HG03469 (cell line): Measurements from ENCODE around the gene SRBD1.
"Not testable (repeated sequence)": the region's sequence is repeated elsewhere in the genome, so short reads cannot be mapped to it uniquely, and the experiment has no call there.

Experiments used
- ATAC-seq: cut with Tn5 transposase; IDR thresholded peaks from one replicate; pipeline ENCODE4 v1.9.1; 2021; ENCODE audit warnings: mild to moderate bottlenecking, moderate library complexity, moderate number of reproducible peaks; ENCODE audit not compliant: unreplicated experiment

SRBD1 gene

DNA sequence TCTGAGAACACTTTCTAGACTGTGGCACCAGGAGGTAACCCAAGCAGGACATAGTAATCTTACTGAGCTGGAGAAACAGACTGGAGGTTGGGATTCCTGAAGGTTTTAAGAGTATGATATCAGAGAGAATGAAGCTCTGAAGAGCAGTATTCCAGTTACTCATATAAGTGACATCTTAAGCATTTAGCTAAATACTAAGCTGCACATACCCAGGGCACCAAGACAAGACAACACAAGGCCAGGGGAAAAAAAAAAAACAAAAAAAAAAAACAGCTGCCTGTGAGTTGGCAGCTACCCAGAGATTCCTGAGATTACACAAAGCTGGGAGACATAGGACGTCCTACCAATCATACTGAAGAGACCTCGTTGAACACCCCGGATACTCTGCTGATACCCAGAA is 175.8 kb downstream of the SRBD1 start:
- ATAC-seq, result no peak

DNA sequence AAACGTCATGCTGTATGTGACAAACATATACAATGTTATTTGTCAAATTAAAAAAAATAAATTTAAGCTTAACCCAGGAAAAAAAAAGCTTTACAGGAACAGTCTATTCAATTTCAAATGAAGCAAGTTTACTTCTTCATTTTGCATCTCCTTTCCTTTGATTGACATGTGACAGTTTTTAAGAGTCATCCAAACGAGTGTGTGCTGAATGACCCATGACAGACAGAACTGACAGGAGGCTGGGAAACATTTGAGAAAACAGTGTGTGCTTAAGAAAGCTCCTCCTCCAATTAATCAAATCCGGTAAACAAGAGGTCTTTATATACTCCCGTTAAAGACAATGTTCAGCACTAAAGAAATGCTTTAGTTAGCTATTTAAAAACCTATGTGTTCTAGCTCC is 177.7 kb downstream of the SRBD1 start:
- no peak for ATAC-seq

DNA sequence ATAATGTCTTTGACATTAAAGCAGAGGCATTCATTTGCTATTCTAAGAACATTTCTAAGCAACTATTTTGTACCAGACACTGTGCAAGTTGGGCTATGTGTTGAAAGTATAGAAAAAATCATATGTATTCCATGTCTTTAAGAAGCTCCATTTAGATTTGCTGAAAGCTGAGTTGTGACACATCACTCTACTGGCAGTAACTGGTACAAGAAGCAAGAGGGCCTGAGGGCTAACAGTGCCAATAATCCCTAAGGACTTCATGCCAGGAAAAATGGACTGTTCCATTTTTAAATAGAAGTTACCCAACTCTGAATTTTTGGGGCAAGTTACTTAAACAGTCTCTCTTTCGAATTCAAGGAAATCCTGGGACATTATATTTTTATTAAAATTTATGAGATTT is 178.7 kb downstream of the SRBD1 start:
- no peak for ATAC-seq

DNA sequence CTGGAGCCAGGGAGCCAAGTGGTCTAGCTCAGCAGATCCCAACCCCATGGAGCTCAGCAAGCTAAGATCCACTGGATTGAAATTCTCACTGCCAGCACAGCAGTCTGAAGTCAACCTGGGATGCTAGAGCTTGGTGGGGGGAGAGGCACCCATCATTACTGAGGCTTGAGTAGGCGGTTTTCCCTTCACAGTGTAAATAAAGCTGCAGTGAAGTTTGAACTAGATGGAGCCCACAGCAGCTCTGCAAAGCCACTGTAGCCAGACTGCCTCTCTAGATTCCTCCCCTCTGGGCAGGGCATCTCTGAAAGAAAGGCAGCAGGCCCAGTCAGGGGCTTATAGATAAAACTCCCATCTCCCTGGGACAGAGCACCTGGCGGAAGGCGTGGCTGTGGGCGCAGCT is 185.0 kb downstream of the SRBD1 start:
- not testable (repeated sequence) for ATAC-seq

DNA sequence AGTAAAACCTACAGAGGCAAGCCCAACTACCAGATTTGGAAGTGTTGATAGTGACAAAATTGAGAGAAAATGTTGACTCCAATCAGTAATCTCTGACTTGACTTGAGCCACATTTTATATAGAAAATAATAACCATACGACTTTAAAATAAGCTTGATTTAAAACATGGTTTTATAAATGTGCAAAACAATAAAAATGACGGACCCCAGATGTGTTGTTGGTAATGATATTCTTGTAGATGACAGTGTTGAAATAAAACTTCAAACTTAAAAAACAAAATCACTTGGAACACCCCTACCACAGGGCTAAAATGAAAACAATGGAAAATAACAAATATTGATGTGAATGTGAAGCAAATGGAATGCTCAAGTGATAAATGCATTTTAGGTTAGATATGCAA is 188.1 kb downstream of the SRBD1 start:
- no peak for ATAC-seq

DNA sequence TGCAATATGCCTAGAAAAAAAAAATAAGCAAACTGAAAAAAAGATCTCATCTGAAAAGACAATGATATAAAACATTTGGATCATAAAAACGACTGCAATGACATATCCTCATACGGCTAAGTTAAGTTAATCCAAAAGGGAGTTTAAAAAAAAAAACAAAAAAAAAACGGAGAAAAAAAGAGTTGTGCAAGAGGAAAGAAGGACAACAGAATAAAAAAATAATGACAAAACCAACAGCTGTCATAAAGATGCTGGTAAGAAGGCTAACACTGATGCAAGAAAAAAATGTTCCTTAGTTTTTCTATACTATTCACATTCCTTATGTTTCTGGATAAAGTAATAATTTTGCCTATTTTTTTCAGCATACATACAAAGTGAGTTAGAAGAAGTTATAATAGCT is 192.5 kb downstream of the SRBD1 start:
- ATAC-seq, result no peak

DNA sequence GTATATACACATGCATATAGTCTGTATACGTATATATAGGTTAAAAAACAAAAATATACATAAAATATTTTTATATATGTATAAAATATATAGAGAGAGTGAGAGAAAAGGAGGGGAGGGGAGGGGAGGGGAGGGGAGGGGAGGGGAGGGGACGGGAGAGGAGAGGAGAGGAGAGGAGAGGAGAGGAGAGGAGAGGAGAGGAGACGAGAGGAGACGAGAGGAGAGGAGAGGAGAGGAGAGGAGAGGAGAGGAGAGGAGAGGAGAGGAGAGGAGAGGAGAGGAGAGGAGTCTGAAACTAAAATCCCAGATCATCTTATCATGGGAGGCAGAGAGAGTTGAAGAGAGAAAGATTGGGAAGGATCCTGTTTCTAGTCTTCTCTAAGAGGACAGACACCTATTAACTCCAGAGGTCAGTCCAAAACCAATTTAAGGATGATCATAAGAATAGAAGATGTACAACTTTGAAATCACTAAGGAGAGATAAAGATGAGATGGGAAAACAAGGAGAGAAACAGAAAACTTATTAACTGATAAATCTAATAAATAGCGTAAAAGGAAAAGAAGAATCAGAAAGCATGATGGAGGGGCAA is 195.4 kb downstream of the SRBD1 start:
- no peak for ATAC-seq

DNA sequence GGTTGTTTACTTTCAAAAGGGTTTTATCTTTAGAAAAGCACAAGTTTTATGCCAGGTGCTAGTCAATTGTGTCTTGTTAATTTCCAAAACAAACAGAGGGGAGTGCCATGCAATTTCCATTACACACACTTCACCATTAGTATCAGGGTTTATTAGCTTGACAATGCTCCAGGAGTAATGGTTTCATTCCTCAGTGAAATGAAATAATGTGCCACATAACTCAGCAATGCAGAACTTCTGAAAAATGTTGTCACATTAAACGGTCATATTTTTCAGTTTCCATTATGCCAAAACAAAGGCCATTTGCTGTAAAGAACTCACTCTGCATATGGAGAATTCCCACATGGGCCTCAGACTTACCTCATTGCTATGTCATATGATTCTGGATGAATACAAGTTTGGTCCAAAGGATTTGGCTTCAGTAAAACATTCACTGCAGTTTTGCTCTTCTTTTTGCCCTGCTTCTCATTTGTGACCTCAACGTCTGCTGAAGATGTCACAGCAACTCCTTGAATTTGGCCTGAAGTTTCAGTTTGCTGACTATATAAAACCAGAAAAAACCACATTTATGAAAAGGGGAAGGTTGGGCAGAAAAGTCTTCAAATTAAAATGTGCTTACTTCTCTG is 198.2 kb downstream of the SRBD1 start:
- no peak for ATAC-seq

DNA sequence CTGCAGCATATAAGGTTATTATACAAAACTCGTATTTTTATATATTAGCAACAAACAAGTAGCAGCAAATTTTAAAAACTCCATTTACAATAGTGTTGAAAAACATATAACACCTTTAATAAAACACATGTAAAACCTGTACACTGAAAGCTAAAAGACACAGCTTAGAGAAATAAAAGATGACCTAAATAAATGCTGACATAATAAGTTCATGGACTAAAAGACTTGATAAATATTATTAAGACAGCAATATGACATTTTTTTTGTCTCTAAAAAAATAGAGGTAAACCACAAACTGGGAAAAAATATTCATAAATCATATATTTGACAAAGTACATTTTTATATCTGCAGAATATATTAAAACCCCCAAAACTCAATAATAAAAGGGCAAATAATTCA is 201.4 kb downstream of the SRBD1 start:
- no peak for ATAC-seq

DNA sequence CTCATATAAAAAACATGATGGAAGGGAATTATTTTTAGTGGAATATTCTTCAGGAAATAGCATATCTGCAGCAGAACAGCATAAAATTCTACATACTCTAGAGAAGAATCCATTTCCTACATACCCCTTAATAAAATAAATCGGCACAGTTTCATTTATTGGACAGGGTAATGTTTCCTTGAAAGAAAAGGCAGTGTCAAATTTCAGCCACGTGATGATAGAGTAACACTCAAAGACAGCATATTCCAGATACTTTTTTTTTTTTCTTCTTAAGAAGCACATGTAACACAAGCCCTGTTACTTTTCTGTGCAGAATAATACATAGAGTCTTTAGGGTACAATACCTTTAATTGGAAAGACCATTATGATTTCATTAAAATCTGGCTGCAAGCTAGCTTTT is 204.4 kb downstream of the SRBD1 start:
- no peak for ATAC-seq

DNA sequence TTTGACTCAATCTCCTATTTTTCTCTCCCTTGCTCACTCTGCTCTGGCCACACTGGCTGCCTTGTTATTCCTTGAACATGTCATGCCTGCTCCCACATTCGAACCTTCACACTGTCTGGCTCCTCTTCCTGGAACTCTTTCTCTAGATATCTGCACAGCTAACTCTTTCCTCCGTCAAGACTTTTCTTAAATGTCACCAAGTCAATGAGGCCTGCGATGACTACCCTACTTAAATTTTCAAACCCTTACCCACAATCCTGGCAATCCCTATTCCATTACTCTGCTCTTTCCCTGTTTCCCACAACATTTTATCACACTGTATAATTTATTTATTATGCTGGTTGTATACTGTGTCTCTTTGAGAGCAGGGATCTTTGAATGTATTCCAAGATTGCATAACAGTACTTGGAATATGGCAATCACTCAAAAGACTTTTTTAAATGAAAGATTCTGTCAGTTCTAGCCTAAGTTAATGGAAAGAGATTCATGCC is 206.2 kb downstream of the SRBD1 start:
- ATAC-seq, result no peak

DNA sequence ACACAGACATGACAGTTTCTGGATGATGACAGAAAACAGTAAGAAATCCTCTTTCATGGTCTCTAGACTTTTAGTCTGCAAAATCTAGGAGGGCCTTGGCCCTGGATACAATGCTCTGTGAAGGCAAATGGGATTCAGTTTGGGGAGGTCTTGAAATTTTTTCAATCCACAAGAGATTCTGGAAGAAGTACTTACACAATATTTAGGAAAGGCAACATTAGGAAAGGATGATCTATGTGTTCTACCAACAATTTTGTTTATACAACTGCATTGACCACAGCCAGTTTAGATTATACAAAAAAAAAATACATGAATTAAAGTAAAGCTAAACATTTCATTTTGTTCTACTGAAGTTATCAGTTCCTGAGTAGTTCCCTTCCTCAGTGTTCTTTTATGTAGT is 208.0 kb downstream of the SRBD1 start:
- no peak for ATAC-seq

DNA sequence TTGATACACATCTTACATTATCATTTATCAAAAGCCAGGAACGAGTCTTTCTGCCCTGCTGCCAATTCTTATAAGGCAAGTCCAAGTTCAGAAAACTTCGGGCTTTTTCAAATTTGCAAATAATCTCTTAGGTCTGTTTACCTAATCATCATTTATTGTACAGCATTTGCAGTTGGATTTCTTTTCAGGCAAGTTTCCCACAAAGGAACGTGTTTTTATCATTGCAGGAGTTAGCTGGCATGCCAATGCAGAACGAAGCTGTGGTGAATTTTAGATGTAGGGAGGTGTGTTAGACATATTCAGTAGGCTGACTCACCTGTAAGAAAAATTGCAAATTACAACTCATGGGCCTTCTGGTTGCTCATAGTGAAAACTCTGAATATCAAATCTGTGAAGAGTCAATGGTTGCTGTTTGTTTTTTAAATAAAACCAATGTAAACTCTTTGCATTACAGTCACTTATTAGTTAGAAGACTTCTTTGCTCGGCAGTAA is 209.6 kb downstream of the SRBD1 start:
- no peak for ATAC-seq

DNA sequence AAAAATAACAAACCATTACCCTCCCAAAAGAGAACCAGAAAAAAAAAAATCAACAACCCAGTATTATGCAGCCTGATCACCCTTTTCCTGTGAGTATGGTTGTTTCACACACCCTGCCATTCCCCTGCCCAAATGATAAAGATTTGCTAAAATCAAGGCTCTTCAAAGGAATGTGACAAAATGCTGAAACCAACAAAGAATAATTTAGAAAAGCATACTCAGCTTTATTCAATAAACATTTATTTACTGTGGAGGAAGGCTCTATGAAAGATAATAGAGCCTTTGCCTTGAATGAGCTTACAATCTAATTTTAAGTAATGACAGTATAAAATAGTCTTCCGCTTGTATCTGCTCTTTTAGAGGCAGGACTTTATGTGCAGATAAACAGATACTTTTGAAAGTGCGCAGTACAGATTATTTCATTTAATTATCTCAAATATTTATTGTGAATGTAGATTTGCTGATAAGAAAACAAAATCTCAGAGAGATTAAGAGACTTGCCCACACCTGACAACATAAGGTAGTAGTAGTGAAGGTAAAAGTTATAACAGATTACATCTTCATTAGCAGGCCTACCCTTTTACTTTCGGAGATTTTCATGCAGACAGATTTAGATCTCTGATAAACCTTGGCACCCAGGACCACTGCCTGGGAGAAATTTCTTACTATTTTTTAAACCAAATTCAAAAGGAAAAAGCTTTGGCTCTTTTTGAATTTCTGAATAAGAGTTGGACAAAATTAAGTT is 211.9 kb downstream of the SRBD1 start:
- no peak for ATAC-seq

DNA sequence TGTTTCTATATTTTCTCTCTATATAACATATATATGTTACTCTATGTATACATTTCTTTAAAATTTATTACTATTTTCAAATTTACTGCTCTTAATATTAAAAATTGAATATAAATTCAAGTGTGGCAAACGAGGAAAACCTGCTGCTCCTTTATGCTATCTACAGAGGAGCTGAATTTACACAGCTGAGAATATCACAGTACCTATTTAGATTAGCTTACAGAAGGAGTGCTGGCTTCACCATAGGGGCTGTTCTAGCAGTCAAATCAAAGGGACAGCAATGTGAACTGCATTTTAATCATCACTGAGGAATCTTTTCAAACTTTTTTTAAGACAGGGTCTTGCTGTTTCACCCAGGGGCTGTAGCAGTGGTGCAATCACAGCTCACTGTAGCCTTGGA is 213.8 kb downstream of the SRBD1 start:
- no peak for ATAC-seq

DNA sequence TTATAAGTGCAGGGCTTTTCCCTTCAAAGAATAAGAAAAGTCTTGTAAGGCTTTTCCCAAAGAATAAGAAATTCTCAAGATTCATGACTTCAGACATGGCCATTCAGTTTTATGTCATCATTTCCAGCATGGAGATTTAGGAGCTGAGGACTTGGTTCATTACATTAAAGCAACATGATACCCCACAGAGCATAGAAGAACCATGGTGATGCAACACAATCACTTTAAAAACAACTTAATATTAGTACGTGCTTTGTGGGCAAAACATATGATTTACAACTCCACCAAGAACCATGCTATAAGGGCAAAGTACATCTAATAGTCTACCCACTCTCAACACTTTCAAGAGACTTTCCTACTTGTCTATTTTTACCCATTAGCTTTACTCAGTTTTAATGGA is 214.4 kb downstream of the SRBD1 start:
- no peak for ATAC-seq

DNA sequence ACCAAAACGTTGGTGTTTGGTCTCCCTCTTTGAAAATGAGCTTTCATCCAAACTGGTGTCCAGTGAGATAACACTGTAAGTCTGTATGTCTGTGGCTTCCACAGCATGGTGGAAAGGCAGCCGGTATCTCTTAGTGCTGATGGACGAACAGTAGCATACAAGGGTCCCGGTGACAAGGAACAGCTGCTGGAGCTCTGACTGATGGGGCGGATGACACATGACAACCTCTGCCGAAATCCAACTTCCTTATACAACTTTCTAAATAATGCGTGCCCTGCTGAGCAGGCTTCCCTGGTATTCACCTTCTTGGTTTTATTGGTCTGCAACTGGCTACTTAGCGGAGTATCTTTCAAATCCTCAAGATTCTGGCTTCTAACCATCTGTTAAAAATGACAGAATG is 216.2 kb downstream of the SRBD1 start:
- ATAC-seq, result no peak

DNA sequence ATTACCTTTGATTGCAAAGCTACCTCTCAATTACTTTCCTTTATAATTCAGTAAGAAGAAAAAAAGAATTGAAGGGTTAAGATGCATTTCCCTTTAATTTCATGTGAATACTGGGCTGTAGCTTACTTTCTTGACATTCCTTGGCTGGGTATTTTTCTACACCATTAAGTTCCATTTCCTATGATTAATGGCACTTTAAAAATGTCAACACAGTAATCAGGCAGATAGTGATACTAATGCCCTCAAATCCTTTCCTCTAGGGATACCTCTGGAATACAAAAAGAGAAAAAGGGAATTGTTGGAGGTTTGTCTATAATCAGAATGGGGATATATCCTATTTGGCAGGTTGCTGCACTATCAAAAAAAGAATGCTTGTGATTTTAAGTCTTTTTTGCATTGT is 216.9 kb downstream of the SRBD1 start:
- ATAC-seq, result no peak

DNA sequence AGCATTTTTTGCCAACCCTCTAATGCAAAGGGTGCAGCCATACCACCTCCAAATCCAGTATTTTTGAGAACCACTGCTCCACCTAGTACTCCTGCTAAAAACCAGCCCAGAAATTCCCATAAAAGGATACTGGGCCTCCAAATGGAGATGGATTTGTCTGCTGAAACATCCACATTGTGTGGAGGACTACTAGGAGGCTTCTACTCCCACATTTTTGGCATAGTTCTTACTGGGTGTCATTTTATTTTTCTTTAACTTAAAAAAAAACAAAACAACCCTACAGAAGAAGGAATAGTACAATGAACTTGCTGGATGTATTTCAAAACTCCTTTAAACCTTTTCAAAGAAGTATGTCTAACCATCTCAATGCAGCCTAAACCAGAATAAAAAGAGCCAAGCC is 219.2 kb downstream of the SRBD1 start:
- ATAC-seq, result no peak

DNA sequence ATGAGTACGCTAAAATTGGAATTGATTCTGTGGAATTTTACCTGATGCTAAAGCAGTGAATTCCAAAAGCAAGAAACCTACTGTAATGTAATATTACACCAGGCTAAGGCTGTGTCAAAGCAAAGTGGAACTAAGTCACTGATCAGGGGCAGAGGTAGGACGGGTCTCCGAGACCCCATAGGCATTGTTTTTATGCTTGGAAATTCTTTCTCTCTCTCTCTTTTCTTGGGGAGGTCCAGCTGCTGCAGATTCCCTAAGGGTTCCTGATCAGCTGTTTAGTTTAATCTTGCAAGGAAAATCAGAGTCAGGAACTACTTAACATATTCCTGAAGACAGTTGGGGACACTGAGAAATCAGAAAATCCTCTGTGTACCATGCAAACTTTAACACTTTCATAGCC is 220.2 kb downstream of the SRBD1 start:
- ATAC-seq, result no peak

DNA sequence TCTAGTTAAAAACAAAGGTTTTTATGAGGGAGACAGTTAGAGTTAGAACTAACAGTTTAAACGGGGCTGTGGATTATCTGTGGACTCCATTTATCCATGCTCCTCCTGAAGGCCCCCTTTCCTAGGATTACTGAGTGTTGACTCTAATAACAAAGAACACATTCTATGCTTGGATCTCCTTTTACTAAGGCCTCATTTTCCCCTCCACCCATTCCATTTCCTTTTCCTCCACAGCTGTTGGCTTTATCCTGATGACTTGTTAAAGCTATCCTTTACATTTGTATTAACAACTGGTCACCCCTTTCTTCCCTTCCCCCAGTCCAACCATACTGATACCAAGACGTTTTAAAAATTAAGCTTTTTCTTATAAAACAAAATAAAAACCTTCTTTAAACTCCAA is 220.6 kb downstream of the SRBD1 start:
- ATAC-seq, result no peak

DNA sequence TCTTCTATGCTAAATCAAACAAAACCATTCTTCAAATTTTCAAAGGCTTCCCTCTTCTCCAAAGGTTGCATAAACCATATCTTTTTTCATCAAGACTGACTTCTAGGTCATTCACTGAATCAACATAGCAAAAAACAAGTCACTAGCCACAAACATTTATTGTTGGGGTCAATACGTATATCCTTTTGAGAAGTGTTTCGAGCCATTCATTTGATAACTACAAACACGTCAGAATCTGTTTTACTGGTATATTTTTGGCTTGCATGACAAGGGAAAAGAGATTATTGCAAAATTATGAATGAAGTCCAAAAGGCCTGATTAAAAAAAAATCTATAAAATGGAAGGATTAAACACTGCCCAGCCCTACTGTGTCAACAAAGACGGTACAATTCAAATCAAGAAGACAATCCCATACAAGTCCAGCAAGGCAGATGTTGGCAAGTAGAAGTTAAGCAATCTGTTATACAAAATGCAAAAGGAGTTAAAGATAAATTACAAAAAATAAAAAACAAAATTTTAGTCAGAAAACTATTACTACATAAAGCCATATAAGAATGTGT is 222.4 kb downstream of the SRBD1 start:
- ATAC-seq, result no peak
